IMR-90 (cell line): ENCODE results near the gene SLC19A1. TPM values are rescaled to one million over a fixed set of nuclear protein-coding genes. Genes with fewer than 3 reads are reported as not detected.

Experiments used
- ATAC-seq: fragments of 200-7000 bp; cut with Tn5 transposase; 2 replicates; pipeline ENCODE4 v1.9.1; 2020; ENCODE audit warnings: low read depth, mild to moderate bottlenecking, moderate library complexity
- BruUV-seq: library from RNA; stranded (reverse); fragments of 400-500 nt; replicated peaks from 2 replicates; lab custom pipeline; 2021; lab: Mats Ljungman, UMichigan
- CTCF ChIA-PET: fragments of 300-600 bp; formaldehyde crosslinking; extraction: SDS; loops from one replicate; lab custom pipeline; 2021; ENCODE audit warnings: antibody characterized with exemption; lab: Yijun Ruan, JAX
- POLR2A ChIA-PET: fragments of 300-600 bp; sonication (Branson Sonifier 250); formaldehyde crosslinking; loops from one replicate; lab custom pipeline; 2022; ENCODE audit warnings: antibody characterized with exemption; ENCODE audit not compliant: unreplicated experiment; lab: Charles Lee
- DNase-seq: peaks from one replicate; pipeline ENCODE4 v3.0.0; 2013
- H2AFZ ChIP-seq: replicated peaks from 2 replicates; pipeline ENCODE3; 2013; ENCODE audit warnings: low read length, mild to moderate bottlenecking; ENCODE audit not compliant: poor library complexity
- H2AK5ac ChIP-seq: 2 replicates; pipeline ENCODE4 v1.6.1; 2013; ENCODE audit warnings: low read depth, low read length, inconsistent platforms
- H2AK9ac ChIP-seq: replicated peaks from 2 replicates; pipeline ENCODE3; 2013; ENCODE audit warnings: mild to moderate bottlenecking, low read depth, low read length, moderate library complexity; ENCODE audit not compliant: poor library complexity
- H2BK120ac ChIP-seq: 2 replicates; pipeline ENCODE4 v1.6.1; 2013; ENCODE audit warnings: low read depth, low read length, inconsistent platforms
- H2BK15ac ChIP-seq: 3 replicates; pipeline ENCODE4 v1.6.1; 2013; ENCODE audit warnings: low read depth, low read length, inconsistent platforms
- H2BK20ac ChIP-seq: 2 replicates; pipeline ENCODE4 v1.6.1; 2013; ENCODE audit warnings: low read depth, mild to moderate bottlenecking, inconsistent platforms, low read length, moderate library complexity
- H2BK5ac ChIP-seq: 2 replicates; pipeline ENCODE4 v1.6.1; 2013; ENCODE audit warnings: mild to moderate bottlenecking, low read depth, low read length, inconsistent platforms; ENCODE audit not compliant: poor library complexity, severe bottlenecking
- H3K14ac ChIP-seq: replicated peaks from 2 replicates; pipeline ENCODE4 v1.6.1; 2013; ENCODE audit warnings: low read depth, low read length, inconsistent platforms
- H3K18ac ChIP-seq: 2 replicates; pipeline ENCODE4 v1.6.1; 2013; ENCODE audit warnings: low read depth, low read length, control low read depth
- H3K23ac ChIP-seq: 2 replicates; pipeline ENCODE4 v1.6.1; 2013; ENCODE audit warnings: low read depth, low read length, inconsistent platforms
- H3K27ac ChIP-seq: 2 replicates; pipeline ENCODE4 v1.5.1; 2013; ENCODE audit warnings: mild to moderate bottlenecking, control low read depth, low read length; ENCODE audit not compliant: insufficient read depth
- H3K27me3 ChIP-seq: 2 replicates; pipeline ENCODE4 v1.6.1; 2013; ENCODE audit warnings: low read length; ENCODE audit not compliant: control insufficient read depth, insufficient read depth
- H3K36me3 ChIP-seq: 2 replicates; pipeline ENCODE4 v1.6.1; 2013; ENCODE audit warnings: low read length, mixed read lengths; ENCODE audit not compliant: control insufficient read depth, insufficient read depth
- H3K4ac ChIP-seq: 2 replicates; pipeline ENCODE4 v1.6.1; 2013; ENCODE audit warnings: low read depth, low read length, inconsistent platforms
- H3K4me1 ChIP-seq: 2 replicates; pipeline ENCODE4 v1.6.1; 2013; ENCODE audit warnings: low read length, mixed read lengths; ENCODE audit not compliant: control insufficient read depth, insufficient read depth
- H3K4me2 ChIP-seq: 2 replicates; pipeline ENCODE4 v1.6.1; 2013; ENCODE audit warnings: low read depth, mild to moderate bottlenecking, control low read depth, low read length, moderate library complexity
- H3K4me3 ChIP-seq: 2 replicates; pipeline ENCODE4 v1.5.1; 2013; ENCODE audit warnings: low read depth, mild to moderate bottlenecking, control low read depth, low read length, moderate library complexity; ENCODE audit not compliant: insufficient read depth
- H3K56ac ChIP-seq: 2 replicates; pipeline ENCODE4 v1.6.1; 2013; ENCODE audit warnings: low read length, inconsistent platforms; ENCODE audit not compliant: insufficient read depth; ENCODE audit errors: extremely low read depth
- H3K79me1 ChIP-seq, 2 experiments: 2 replicates each; pipeline ENCODE4 v1.6.1; 2013; ENCODE audit warnings: low read length in 2 of 2, inconsistent platforms in 1 of 2, low read depth in 1 of 2
- H3K9ac ChIP-seq: 2 replicates; pipeline ENCODE4 v1.6.1; 2013; ENCODE audit warnings: low read depth, low read length, control low read depth
- H3K9me1 ChIP-seq: 2 replicates; pipeline ENCODE4 v1.6.1; 2013; ENCODE audit warnings: low read length, inconsistent platforms; ENCODE audit not compliant: insufficient read depth
- H3K9me3 ChIP-seq: 2 replicates; pipeline ENCODE4 v1.6.1; 2013; ENCODE audit warnings: low read length; ENCODE audit not compliant: control insufficient read depth, insufficient read depth
- H4K20me1 ChIP-seq: 2 replicates; pipeline ENCODE4 v1.6.1; 2013; ENCODE audit warnings: low read length, inconsistent platforms; ENCODE audit not compliant: insufficient read depth
- H4K5ac ChIP-seq: 2 replicates; pipeline ENCODE4 v1.6.1; 2013; ENCODE audit warnings: mild to moderate bottlenecking, low read depth, low read length, control low read depth
- H4K8ac ChIP-seq, 2 experiments: 2 replicates each; pipeline ENCODE4 v1.6.1; 2013; ENCODE audit warnings: low read depth in 2 of 2, low read length in 2 of 2, control low read depth in 1 of 2, inconsistent platforms in 1 of 2
- H4K91ac ChIP-seq: 2 replicates; pipeline ENCODE4 v1.6.1; 2013; ENCODE audit warnings: low read depth, low read length, inconsistent platforms; ENCODE audit not compliant: insufficient read depth
- BHLHE40 ChIP-seq: fragments of 150-350 bp; IDR thresholded peaks from 2 replicates; pipeline ENCODE4 v1.6.1; 2016; ENCODE audit warnings: mild to moderate bottlenecking, low read depth, low read length
- CEBPB ChIP-seq: IDR thresholded peaks from 2 replicates; pipeline ENCODE4 v1.6.1; 2012; ENCODE audit warnings: low read depth, low read length, improper control_type of control experiment
- CHD1 ChIP-seq: IDR thresholded peaks from 2 replicates; pipeline ENCODE4 v1.6.1; 2012; ENCODE audit warnings: low read depth, low read length, improper control_type of control experiment
- CTCF ChIP-seq: conservative IDR thresholded peaks from 2 replicates; pipeline ENCODE4 v1.5.1; 2012; ENCODE audit warnings: mild to moderate bottlenecking, low read depth, low read length, improper control_type of control experiment
- ELK1 ChIP-seq: fragments of 150-350 bp; IDR thresholded peaks from 2 replicates; pipeline ENCODE4 v1.6.1; 2016; ENCODE audit warnings: low read depth, mild to moderate bottlenecking, low read length, moderate library complexity, borderline replicate concordance
- FOS ChIP-seq: fragments of 150-350 bp; IDR thresholded peaks from 2 replicates; pipeline ENCODE4 v1.6.1; 2016; ENCODE audit warnings: low read depth, low read length
- MAFK ChIP-seq: IDR thresholded peaks from 2 replicates; pipeline ENCODE4 v1.6.1; 2012; ENCODE audit warnings: low read depth, low read length, improper control_type of control experiment
- MAZ ChIP-seq: IDR thresholded peaks from 2 replicates; pipeline ENCODE4 v1.6.1; 2012; ENCODE audit warnings: low read depth, mild to moderate bottlenecking, low read length, improper control_type of control experiment, moderate library complexity, borderline replicate concordance
- MXI1 ChIP-seq: IDR thresholded peaks from 2 replicates; pipeline ENCODE4 v1.6.1; 2012; ENCODE audit warnings: low read depth, mild to moderate bottlenecking, low read length, moderate library complexity, borderline replicate concordance
- NFE2L2 ChIP-seq: fragments of 150-350 bp; IDR thresholded peaks from 2 replicates; pipeline ENCODE4 v1.6.1; 2016; ENCODE audit warnings: low read depth, mild to moderate bottlenecking, low read length
- POLR2A ChIP-seq: IDR thresholded peaks from 2 replicates; pipeline ENCODE4 v1.6.1; 2012; ENCODE audit warnings: mild to moderate bottlenecking, low read depth, low read length
- RAD21 ChIP-seq: IDR thresholded peaks from 2 replicates; pipeline ENCODE4 v1.6.1; 2012; ENCODE audit warnings: low read length, improper control_type of control experiment
- RCOR1 ChIP-seq: IDR thresholded peaks from 2 replicates; pipeline ENCODE4 v1.6.1; 2012; ENCODE audit warnings: mild to moderate bottlenecking, low read length, improper control_type of control experiment; ENCODE audit not compliant: insufficient replicate concordance
- RFX5 ChIP-seq: IDR thresholded peaks from 2 replicates; pipeline ENCODE4 v1.8.0; 2012; ENCODE audit warnings: low read depth, mild to moderate bottlenecking, low read length, moderate library complexity
- SMC3 ChIP-seq: fragments of 150-350 bp; IDR thresholded peaks from 2 replicates; pipeline ENCODE4 v1.6.1; 2016; ENCODE audit warnings: low read depth, mild to moderate bottlenecking, antibody characterized with exemption, low read length, moderate library complexity
- USF2 ChIP-seq: fragments of 150-350 bp; IDR thresholded peaks from 2 replicates; pipeline ENCODE4 v1.6.1; 2017; ENCODE audit warnings: mild to moderate bottlenecking, antibody characterized with exemption, low read length, low read depth
- WGBS, 2 experiments: methylation state at CpG; one replicate each; pipeline versions ENCODE4 v1.1.5 to v1.1.7; 2013; ENCODE audit warnings: missing lambda C conversion rate in 2 of 2; ENCODE audit not compliant: insufficient read length in 1 of 2; ENCODE audit errors: extremely low coverage in 2 of 2; 5-methylcytosine and 5-hydroxymethylcytosine counted together
- dilution Hi-C: fragments of 300-500 bp; cut with HindIII; formaldehyde crosslinking; loops from one replicate; pipeline ENCODE4 v1.14.3; 2018; ENCODE audit warnings: low sequenced_read_pairs; ENCODE audit not compliant: unreplicated experiment
- in situ Hi-C: fragments of 300-500 bp; cut with MboI; formaldehyde crosslinking; loops from 3 replicates; pipeline ENCODE4 v1.14.3; 2019; ENCODE audit warnings: low sequenced_read_pairs, inconsistent platforms, mixed read lengths
- intact Hi-C: fragments of 100-400 bp; cut with micrococcal nuclease; formaldehyde crosslinking; loops from 2 replicates; pipeline ENCODE4 v1.10.0; 2022
- polyA plus RNA-seq, 3 experiments: library from polyadenylated mRNA; depleted of rRNA; stranded (reverse); fragments of >200 nt; gene quantifications; 2 replicates each; pipeline ENCODE4 v1.2.3, GENCODE V29; 2012; ENCODE audit warnings: low replicate concordance in 1 of 3
- total RNA-seq: library from RNA; depleted of rRNA; stranded (reverse); fragments of >200 nt; gene quantifications from 2 replicates; pipeline ENCODE4 v1.2.3, GENCODE V29; 2012

Gene SLC19A1
- total and polyA plus RNA-seq, 2 of the 4 experiments (the other 2 are of a cell fraction): 2.2 to 16.2 TPM

GRCh38 chr21:45492765-45493164, 49.5 kb downstream of the SLC19A1 start:
- no peaks in the 10 kb centered on the region for H3K9me3 ChIP-seq
- H2BK120ac ChIP-seq: no peak overlapping the region
- peaks cover 73% of the 10 kb centered on the region for H3K36me3 ChIP-seq
- H3K4ac ChIP-seq: no peak overlapping the region
- ChIA-PET CTCF (no interaction called here), POLR2A (no interaction called here)
- H2AFZ ChIP-seq: no peak overlapping the region
- ATAC-seq: no peak
- H4K5ac ChIP-seq: no peak overlapping the region
- no peak overlapping the region for H2BK15ac ChIP-seq
- no peak overlapping the region for H4K91ac ChIP-seq
- H3K4me2 ChIP-seq: no peak overlapping the region
- H3K14ac ChIP-seq: no peak overlapping the region
- dilution Hi-C loops (no loop called here), in situ Hi-C loops (no loop called here), intact Hi-C loops (no loop called here)
- H2BK5ac ChIP-seq: no peak overlapping the region
- no peak overlapping the region for H3K56ac ChIP-seq
- no peak overlapping the region for H3K27ac ChIP-seq
- H3K9me1 ChIP-seq: peaks cover 6% of the 10 kb centered on the region
- H3K4me3 ChIP-seq: no peak overlapping the region
- no peak overlapping the region for H2BK20ac ChIP-seq
- H3K18ac ChIP-seq: no peak overlapping the region
- no peaks in the 10 kb centered on the region for H3K27me3 ChIP-seq
- H4K8ac ChIP-seq: no peak overlapping the region
- no peak overlapping the region for H2AK5ac ChIP-seq
- H3K9ac ChIP-seq: no peak overlapping the region
- 95% methylated on average over 10 of the region's 20 CpGs; no CpG with 5 or more reads in 1 of the 2 experiments for WGBS, 2 experiments
- TF ChIP-seq USF2 (no peak), RAD21 (no peak), CEBPB (no peak), BHLHE40 (no peak), POLR2A (no peak), RCOR1 (no peak), ELK1 (no peak), CHD1 (no peak), NFE2L2 (no peak), MXI1 (no peak), RFX5 (no peak), MAZ (no peak), MAFK (no peak), SMC3 (no peak), CTCF (no peak), FOS (no peak)
- H3K4me1 ChIP-seq: no peaks in the 10 kb centered on the region
- BruUV-seq: no TSS peak
- H3K23ac ChIP-seq: no peak overlapping the region
- H4K20me1 ChIP-seq: no peaks in the 10 kb centered on the region; the same call in 1 of the 2 replicates
- no peaks in the 10 kb centered on the region for H3K79me1 ChIP-seq
- DNase-seq: no peak
- H2AK9ac ChIP-seq: no peak overlapping the region
